Measurements from ENCODE around the gene COL23A1.
A peak's percentile ranks its signal among the peaks of the same experiment; 100 is the strongest.
"Not testable (repeated sequence)": the region's sequence is repeated elsewhere in the genome, so short reads cannot be mapped to it uniquely, and the experiment has no call there.

The COL23A1 gene

GRCh38 chr5:178232920-178233429 lies 357.2 kb downstream of the COL23A1 start:
- no peak for DNase-seq

GRCh38 chr5:178232124-178232919 lies 357.9 kb downstream of the COL23A1 start, which contains the start of gene PHYKPL:
PHYKPL (minus strand) TSS chr5:178232802; CDS start chr5:178232550, 252 bp downstream.
- DNase-seq: peak; percentile 80

- no peak for DNase-seq
Observed at GRCh38 chr5:178231539-178232123, 358.6 kb downstream of the COL23A1 start.

DNA sequence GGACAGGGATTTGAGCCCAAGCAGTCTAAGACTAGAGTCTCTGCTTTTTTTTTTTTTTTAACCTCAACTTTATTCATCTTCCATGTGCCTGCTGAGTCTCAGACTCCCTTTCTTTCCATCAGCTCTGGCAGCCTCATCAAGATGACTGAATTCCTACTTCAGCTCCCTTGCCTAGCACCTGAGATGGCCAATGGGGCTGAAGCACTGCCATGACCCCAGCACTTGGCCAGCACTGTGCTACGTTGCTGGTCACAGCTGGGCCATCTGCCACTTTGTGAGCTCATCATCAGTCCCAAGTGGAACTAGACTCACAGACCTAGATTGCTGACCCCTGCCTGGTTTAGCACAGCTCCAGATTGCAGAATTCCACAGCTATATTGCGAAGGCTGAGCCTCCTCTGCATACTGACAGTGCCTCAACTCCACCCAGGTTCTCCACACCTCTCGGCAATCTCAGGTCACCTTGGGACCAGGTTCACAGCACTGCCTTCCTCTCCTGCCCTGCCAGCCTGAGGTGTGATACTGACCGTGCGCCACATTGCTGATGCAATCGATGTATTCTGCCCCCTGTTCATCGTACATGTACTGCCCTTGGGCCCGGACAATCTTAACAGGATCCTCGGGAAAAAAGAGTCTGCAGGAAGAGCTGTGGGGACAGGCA lies 359.2 kb downstream of the COL23A1 start:
- no peak for DNase-seq

- no peak for DNase-seq
Observed at GRCh38 chr5:178229861-178230260, 360.3 kb downstream of the COL23A1 start.

- not testable (repeated sequence) for DNase-seq
Observed at GRCh38 chr5:178229111-178229510, 361.1 kb downstream of the COL23A1 start.

DNA sequence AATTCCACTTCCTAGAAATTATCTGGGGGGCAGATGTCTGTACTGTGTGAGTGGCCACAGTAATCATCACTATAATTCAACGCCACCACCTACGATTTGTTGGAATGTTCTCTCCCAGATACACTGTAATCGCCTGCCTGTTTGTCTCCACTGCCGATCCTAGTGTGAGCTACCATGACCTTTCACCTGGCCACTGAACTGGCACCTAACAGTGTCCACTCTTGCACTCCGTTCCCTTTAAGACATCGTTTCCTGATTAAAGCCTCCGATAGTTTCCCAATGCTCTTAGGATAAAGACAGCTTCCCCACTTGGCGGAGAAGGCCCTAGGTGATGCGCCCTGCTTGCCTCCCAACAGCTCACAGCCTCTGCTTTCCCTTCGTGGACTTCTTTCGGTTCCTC lies 361.6 kb downstream of the COL23A1 start:
- no peak for DNase-seq

DNA sequence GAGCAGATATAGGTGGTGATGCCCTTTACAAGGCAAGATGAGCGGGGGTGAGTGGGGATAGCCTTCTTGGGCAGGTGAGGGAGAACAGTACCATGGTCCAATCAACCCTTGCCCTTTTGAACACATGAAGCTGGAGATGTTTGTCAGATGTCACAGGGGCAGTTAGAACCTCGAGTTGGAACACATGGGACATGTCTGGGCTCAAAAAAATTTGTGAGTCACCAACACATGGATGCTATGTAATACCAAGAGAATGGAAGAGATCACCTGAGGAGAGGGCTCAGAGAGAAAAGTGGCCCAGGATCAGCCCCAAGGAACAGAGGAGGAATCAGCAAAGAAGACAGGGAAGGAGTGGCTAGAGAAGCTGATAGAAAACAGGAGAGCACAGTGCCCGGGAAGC lies 362.3 kb downstream of the COL23A1 start:
- DNase-seq: no peak

DNA sequence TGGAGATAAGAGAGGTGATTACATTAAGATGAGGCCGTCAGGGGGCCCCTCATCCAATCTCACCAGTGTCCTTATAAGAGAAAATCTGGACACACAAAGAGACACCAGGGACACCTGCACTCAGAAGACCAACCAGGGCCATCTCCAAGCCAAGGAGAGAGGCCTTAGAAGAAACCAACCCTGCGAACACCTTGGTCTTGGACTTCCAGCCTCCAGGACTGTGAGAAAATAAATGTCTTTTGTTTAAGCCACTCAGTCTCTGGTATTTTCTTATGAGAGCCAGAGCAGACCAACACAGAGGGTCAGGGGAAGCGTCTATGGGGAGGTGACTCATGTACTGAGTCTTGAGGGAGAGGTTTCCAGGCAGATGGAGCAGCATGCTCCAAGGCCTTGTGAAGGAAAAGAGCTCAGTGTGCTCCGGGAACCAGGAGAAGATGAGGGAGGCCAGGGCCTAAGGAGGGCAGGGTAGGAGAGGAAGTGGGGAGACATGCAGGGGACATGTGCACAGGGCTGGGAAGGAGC lies 363.0 kb downstream of the COL23A1 start:
- DNase-seq: no peak

- DNase-seq: no peak
Observed at GRCh38 chr5:178225174-178225573, 365.0 kb downstream of the COL23A1 start.

- no peak for DNase-seq
Observed at GRCh38 chr5:178224403-178224802, 365.8 kb downstream of the COL23A1 start.

- no peak for DNase-seq
Observed at GRCh38 chr5:178223828-178224335, 366.3 kb downstream of the COL23A1 start.

- no peak for DNase-seq
Observed at GRCh38 chr5:178223196-178223773, 366.9 kb downstream of the COL23A1 start.

DNA sequence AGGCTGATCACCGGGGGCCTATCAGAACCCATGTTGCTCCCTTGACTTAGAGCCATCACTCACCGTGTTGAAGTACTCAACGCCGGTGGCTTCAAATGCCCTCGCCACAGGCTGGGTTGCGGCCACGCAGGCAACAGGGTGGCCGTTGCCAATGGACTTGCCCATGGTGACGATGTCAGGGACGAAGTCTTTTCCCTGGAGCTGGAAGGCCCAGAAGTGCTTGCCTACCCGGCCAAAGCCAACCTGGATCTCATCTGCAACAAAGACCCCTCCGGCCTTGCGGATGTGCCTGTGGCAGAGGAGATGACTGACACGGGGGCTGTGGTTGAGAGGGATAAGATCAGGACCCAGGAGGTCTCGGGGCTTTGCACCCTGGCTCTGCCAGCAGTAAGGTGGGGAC lies 367.9 kb downstream of the COL23A1 start:
- no peak for DNase-seq

DNA sequence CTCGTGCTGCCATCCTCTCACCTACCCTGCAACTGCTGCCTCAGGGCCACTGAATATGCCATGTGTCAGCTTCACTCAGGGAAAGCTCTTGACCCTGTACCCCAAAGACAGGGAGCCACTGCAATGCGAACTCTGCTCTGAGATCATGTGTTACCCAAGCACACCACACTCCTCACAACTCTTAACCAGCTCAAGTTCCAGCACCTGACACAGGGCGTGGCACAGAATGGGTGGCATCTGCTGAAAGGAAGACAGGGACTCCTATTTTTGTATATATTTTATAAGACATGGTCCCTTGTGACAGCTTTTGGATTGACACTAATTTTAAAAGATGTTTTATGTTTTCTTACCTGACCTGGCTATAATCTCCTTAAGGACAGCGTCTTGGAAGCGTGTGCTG lies 368.3 kb downstream of the COL23A1 start:
- DNase-seq: no peak

DNA sequence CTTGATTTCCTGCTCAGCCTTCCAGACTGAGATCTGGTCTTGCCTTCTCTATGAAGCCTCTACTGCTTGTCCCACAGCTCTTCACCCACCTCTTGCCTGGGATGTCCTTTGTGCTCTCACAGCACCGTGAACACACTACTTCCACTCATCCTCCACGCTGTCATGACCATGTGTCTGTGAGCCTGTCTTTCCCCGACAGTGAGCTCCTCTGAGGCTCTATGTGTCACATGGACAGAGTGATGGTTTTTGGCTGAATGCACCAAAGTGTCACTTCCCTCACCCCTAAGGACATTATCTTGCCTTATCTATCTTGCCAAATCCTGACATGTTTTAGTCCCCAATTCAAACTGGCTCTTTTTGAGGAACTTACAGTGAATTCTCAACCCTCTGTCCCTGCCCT lies 368.9 kb downstream of the COL23A1 start:
- DNase-seq: no peak

- DNase-seq: no peak
Observed at GRCh38 chr5:178218827-178219226, 371.4 kb downstream of the COL23A1 start.

GRCh38 chr5:178218237-178218776 lies 371.9 kb downstream of the COL23A1 start:
- no peak for DNase-seq

- no peak for DNase-seq
Observed at GRCh38 chr5:178216779-178217178, 373.4 kb downstream of the COL23A1 start.

GRCh38 chr5:178216088-178216534 lies 374.1 kb downstream of the COL23A1 start:
- no peak for DNase-seq

DNA sequence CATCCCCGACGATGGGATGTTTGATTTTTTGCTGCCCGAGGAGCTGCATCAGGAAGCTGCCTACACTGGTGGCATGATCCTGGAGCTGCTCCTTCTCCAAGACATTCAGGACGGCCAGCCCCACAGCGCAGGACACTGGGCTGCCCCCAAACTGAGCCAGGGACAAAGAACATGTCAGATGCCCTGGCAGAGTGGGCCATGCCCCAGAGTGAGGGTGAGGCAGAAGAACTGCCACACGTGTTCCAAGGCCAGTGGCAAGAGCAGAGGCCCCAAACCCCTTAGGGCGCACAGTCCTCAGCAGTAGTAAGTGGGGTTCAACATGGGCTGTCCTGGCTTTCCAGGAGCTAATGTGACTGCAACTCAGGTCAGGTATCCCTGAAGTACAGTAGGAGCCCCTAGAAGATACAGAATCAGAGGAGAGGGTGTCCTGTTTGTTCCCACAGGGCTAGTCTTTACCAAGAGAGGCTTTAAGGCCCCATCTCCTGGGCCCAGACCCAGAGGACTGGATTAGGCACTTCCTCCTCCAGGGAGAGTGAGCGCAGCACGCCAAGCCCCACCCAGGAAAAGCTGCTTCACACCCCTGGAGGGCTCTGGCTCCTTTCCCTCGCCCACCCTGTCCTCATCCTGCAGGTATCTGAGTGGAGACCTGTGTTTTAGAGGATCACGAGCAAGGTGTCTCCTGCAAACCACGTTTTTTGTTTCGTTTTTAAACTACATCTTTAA lies 374.8 kb downstream of the COL23A1 start:
- no peak for DNase-seq

Data from NCI-H345 (cell line).